GM13977 (cell line): ENCODE results near the gene CROCC2.

Experiments used
- DNase-seq: peaks from one replicate; pipeline ENCODE4 v3.0.0; 2012; ENCODE audit warnings: low spot score
- in situ Hi-C: fragments of 300-500 bp; cut with MboI; formaldehyde crosslinking; loops from one replicate; pipeline ENCODE4 v1.12.0; 2022; ENCODE audit warnings: low sequenced_read_pairs, low pct_unique_long_range_greater_than_20kb, mixed read lengths, inconsistent platforms; ENCODE audit not compliant: unreplicated experiment
- TF ChIP-seq, protein P1 (sequence below): IDR thresholded peaks from 2 replicates; pipeline ENCODE4 v1.5.1; 2012; ENCODE audit warnings: mild to moderate bottlenecking, control low read depth; ENCODE audit not compliant: insufficient read depth; ENCODE audit errors: extremely low read depth, missing control alignments

Gene CROCC2

DNA sequence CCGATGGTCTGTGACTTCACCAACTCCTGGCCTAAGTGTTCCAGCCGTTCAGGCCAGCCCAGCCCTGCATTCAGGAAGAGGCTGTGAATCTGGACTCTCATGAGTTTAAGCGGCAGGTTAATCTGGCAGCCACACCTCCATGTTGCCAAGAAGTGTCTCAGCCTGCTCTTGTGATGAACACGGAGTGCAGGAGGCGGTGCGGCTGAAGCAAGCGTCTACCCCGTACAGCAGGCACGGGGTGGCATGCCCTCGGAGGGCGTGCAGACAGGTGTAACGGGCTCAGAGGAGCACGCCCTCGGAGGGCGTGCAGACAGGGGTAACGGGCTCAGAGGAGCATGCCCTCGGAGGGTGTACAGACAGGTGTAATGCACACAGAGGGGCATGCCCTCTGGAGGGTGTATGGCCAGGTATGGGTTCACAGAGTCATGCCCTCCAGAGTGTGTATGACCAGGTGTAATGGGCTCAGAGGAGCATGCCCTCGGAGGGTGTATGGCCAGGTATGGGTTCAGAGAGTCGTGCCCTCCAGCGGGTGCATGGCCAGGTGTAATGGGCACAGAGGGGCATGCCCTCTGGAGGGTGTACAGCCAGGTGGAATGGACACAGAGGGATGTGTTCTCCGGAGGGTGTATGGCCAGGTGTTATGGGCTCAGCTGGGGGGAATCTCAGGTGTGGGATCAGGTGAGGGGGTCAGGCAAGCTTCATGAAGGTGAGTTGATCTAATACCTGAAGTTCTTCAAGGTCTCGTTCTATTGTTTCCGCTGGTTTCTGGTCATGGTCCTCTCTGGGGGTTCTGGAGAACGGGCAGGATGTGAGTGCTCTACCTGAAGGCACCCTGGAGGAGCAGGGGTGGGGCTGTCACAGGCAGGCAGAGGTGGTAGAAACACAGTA is 22.6 kb downstream of the CROCC2 start:
- no peak for DNase-seq
- in situ Hi-C loops = no loop called here
- TF ChIP-seq, protein P1, sequence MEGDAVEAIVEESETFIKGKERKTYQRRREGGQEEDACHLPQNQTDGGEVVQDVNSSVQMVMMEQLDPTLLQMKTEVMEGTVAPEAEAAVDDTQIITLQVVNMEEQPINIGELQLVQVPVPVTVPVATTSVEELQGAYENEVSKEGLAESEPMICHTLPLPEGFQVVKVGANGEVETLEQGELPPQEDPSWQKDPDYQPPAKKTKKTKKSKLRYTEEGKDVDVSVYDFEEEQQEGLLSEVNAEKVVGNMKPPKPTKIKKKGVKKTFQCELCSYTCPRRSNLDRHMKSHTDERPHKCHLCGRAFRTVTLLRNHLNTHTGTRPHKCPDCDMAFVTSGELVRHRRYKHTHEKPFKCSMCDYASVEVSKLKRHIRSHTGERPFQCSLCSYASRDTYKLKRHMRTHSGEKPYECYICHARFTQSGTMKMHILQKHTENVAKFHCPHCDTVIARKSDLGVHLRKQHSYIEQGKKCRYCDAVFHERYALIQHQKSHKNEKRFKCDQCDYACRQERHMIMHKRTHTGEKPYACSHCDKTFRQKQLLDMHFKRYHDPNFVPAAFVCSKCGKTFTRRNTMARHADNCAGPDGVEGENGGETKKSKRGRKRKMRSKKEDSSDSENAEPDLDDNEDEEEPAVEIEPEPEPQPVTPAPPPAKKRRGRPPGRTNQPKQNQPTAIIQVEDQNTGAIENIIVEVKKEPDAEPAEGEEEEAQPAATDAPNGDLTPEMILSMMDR = no peak

DNA sequence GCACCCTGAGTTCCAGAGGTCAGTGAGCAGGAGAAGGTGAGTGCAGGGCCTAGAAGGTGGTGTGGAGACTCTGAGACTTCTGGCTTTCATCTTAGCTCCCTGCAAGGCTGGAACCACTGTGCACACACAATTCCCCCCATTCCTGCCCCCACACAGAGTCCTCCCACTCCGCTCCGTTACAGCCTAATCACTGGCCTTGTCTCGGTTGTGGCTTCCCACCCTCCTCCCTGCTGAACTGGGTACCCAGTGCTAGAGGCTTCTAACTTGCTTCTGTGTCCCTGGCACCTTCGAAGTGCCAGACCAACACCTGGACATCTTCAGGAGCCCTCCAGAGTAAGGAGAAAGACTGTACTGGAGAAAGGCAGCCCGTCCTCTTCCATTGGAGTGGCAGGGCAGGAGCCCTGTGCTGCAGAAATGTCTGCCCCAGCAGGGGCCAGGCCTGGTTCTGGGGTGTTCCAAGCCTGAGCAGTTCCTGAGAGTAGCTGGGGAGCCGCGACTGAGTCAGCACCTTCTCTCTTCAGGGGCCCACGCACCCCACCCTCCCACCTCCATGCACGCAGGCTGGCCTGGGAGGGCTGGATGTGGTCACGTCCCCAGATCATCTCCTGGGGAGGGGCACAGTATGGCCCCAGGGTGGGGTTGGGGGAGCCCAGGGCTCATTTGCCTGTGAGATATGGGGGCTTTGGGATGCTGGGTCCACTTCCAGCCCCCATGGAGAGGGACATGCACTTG is 23.4 kb downstream of the CROCC2 start:
- TF ChIP-seq, protein P1 = no peak
- in situ Hi-C loops = no loop called here
- DNase-seq = no peak

DNA sequence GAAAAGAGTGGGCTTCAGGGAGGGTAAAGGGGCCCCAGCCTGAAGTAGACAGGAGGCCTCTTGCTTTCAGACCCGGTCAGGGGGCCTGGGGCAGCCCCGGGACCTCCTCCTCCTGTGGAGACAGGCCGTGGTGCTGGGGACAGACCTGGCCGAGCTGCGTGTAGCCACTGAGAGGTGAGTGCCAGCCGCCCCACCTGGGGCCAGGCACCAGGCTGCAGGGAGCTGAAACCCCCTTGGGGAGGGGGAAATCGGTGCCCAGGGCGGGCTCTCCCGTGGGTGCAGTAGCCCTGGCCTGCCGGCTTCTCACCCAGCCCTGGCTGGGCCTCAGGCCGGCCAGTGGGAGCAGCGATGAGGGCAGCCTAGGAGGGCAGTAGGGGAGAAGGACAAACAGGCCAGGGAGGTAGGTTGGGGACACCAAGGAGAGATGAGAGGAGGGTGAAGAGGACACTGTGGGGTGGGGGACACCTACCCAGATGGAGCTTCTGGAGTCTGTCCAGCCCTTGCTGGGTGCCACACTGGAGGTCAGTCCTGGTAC is 24.0 kb downstream of the CROCC2 start:
- TF ChIP-seq, protein P1 = no peak
- DNase-seq = no peak
- in situ Hi-C loops = no loop called here

GRCh38 chr2:240930631-240931318 is 24.6 kb downstream of the CROCC2 start:
- no peak for DNase-seq
- in situ Hi-C loops = no loop called here
- TF ChIP-seq, protein P1 = no peak

- TF ChIP-seq, protein P1 = no peak
- DNase-seq = no peak
- in situ Hi-C loops = no loop called here
Measured at GRCh38 chr2:240931319-240931949, 25.3 kb downstream of the CROCC2 start.
